Stimulated activated naive CD4-positive, alpha-beta T cell treated with Interleukin-2 at 50 U/mL for 16 hours (primary cell): ENCODE data around the gene ERCC6L2.

Experiments used
- DNase-seq: peaks from one replicate; lab custom pipeline; 2025; lab: John Stamatoyannopoulos, UW

ERCC6L2 gene, protein sequence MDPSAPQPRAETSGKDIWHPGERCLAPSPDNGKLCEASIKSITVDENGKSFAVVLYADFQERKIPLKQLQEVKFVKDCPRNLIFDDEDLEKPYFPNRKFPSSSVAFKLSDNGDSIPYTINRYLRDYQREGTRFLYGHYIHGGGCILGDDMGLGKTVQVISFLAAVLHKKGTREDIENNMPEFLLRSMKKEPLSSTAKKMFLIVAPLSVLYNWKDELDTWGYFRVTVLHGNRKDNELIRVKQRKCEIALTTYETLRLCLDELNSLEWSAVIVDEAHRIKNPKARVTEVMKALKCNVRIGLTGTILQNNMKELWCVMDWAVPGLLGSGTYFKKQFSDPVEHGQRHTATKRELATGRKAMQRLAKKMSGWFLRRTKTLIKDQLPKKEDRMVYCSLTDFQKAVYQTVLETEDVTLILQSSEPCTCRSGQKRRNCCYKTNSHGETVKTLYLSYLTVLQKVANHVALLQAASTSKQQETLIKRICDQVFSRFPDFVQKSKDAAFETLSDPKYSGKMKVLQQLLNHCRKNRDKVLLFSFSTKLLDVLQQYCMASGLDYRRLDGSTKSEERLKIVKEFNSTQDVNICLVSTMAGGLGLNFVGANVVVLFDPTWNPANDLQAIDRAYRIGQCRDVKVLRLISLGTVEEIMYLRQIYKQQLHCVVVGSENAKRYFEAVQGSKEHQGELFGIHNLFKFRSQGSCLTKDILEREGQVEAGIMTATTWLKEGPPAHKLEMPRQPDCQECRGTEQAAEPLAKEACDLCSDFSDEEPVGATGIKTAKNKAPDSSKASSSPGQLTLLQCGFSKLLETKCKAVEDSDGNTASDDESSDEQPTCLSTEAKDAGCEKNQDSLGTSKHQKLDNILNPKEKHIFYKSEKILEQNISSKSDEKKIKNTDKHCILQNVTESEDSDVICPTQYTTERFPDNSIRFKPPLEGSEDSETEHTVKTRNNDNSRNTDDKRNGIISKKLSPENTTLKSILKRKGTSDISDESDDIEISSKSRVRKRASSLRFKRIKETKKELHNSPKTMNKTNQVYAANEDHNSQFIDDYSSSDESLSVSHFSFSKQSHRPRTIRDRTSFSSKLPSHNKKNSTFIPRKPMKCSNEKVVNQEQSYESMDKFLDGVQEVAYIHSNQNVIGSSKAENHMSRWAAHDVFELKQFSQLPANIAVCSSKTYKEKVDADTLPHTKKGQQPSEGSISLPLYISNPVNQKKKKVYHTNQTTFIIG (N-terminal part only)

DNA sequence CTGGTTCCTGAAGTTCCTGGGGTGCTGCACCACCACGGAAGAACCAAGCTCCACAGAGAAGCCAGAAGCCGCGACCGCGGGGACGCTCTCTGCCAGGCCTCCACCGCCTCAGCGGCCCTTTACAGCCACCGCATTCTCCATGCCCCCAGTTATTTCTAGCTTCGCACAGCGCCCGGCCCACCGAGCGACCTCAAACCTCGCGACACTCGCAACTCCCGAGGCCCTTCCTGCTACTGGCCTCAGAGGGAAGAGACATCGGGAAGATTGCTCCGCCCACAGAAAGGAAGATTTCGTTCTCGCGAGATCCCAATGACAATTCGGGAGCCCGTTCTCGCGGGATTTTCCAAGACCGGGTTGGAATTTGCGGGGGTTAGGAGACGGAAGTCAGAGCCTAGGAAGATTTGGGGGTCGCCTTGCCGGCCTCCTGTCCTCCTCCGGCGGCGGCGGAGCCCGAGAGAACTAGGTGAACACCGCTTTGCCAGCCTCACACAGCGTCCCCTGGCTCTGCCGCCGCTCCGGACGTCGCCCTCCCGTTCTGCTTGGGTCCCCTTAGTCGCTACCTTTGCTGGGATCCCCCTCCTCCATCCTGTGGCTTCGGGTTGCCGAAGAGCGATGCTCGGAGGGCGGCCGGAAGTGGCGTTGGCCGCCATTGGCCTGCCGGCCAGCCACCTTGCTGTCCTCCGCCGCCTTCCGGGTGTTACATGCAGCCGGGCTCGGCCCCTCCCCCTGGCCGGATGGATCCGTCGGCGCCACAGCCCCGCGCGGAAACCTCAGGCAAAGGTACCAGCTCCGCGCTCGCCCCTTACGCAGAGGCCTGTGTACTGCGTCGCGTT lies at the start of gene ERCC6L2:
Gene ERCC6L2 (plus strand): TSS at position 387 of the 833 bp plus-strand sequence. CDS start 348 bp downstream, at position 735.
- DNase-seq: peak; percentile 90

DNA sequence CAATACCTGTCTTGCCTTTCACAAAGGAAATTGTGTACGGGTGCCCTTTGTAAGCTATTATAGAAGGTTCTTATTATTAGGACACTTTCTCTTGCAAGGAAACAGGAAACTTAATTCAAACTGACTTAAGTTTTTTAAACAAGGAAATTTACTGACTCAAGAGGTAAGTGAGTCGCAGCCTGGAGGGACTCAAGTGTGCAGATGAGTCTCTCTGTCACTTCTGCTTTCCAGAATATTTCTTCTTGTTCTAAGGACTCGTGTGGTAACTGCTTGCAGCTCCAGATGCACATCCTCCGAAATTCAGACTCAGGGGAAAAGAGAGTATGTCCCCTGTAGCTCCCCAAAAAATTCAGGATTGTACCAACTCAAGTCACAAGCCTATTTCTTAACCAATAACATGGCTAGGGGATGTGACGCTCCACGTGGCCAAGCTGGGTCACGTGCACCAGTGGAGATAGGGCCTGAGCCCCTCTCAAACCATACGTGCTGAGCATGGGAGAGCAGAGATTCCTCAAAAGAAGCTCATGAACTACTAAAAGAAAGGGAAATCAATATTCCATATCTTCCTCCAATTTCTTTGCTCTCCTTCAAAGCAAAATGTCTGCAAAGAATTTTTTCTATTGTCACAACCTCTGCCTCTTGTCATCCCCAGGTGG lies 49.2 kb upstream of the ERCC6L2 start:
- no peak for DNase-seq

DNA sequence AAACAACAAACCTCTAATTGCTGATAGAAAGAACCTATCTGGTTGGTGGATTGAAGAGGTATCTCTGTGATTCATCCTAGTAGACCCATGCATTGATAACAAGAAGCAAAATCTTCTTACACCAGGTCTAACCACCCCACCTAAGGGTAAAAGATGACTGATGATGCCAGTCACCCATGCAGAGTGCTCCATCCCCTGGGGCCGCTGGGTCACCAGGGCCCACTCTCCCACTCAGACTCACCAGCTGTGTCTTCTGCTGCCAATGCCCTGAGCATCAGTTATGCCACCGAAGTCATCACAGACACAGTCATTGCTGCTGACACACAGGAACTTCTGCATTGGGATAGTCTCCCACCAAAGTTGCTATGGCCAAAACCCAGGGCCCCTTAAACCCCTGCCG lies 44.7 kb upstream of the ERCC6L2 start:
- DNase-seq: no peak

DNA sequence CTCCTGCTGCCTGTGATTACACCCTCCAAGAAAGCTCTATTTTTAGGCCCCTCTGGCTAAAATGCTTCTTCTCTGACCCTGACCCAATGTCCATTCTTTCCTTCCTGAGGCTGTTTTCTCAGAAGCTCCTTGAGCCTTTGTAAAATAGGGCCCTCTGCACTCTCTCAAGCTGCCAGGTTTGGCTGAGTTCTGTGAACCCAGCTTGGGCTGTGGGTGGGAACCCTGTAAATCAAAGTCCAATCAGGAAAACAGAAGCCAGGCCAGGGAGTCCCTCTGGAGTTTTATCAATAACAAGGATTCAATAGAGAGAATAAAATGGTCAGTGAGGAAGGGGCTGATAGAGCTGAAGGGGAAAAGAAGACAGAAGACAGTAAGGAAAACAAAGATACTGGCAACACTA lies 43.7 kb upstream of the ERCC6L2 start:
- no peak for DNase-seq

DNA sequence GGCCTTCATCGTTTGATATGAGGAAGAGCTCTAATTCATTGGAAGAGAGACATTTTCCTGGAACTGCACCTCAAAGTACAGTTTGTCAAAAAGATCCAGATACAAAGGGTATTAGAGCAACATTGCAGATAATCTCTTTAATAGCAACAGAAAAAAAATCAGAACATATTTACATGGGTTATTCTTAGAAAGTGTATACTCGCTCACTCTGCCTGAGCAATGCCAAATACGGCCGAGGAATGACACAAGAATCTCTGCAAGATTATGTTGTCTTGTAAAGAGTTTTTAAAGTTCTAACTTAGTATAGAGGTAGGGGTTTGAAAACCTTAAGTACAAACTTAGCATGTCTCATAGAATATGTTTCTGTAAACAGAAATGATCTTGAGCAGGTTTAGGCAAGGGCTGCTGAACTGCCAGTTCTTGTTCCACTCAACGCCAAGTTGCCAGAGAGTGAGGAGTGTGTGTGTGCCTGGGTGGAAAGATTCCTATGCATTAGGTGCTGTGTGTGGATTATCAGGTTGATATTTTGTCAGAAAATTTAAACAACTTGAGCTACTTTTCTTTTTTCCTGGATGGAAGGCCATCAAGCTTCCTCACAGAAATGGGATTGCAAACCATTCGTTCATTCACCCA lies 41.8 kb upstream of the ERCC6L2 start:
- DNase-seq: no peak

DNA sequence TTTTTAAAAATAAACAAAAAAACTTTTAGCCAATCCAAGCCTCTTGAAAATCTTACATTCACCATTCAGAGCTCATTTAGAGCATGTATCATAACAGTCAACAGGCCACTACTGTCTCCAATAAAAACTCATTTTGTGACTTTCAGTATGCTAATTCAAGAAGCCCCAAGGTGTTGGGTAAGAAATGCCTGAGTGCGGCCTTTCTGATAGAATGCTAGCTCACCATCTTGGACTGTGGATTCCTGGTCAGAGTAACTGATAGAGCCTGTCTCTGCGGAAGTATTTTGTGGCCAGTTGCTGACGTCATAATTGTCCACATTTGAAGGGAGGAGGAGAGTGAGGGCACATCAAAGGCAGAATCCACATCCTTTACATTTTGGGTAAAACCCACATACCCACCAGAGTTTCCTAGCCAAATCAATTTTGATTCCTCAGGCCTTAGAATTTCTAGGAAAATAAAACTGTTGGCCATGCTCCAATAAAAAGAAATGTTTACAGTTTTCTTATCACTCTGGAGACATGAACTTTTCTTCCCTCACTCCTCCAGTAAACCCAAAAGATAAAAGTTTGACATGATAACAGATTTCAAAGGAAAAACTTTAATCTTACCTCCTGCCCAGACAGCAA lies 41.1 kb upstream of the ERCC6L2 start:
- DNase-seq: no peak

DNA sequence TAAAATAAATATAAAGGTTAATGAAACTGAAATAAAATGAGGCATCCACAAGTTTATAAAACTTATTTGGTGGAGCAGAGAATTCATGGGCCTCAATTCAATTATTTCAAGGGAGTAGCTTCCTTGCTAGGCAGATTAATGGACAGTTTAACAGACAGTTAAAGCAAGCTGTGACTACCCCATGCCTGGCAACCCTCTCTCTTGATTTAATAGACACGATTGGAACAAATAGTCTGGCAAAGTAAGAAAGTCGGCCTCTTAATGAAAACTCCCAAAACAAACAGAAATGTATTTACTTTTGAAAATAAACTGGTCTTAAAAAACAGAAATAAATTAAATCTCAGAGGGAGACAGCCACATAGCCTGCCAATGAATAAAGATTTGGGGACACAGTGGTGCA lies 40.1 kb upstream of the ERCC6L2 start:
- DNase-seq: no peak

DNA sequence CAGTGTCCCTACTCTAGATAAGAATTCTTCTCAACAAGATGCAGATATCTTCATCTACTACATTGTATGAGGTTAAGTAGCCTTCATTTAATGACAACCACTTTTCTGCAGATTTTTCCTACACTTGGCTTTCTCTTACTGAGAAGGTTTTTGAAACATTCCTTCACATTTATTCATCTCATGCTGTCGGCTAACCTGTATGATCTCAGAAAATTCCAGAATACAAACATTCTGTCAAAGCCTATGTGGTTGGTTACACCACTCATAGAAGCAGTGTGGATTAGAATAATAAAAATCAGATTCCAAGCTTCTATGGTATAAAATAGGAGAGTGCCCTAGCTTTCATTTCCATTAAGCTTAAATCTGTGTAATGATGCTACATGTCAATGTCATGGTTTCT lies 39.4 kb upstream of the ERCC6L2 start:
- no peak for DNase-seq

DNA sequence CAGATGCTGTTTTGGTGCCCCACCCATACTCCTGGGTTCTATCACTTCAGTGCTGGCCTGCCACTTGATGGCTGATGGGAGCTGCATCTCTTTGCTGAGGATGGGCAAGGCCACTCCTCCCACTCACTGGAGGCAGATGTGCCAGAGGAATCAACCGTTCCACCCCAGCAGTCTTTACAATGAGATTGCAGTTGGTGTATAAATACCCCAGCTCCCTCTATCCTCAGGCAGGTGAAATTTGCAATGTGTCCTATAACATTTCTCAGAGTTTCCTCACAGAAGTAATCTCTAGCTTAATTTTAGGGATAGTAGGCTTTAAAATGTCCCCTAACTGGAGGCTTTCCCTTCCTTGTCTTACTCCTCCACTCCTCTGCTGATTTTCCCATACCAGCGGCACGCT lies 36.5 kb upstream of the ERCC6L2 start:
- no peak for DNase-seq

DNA sequence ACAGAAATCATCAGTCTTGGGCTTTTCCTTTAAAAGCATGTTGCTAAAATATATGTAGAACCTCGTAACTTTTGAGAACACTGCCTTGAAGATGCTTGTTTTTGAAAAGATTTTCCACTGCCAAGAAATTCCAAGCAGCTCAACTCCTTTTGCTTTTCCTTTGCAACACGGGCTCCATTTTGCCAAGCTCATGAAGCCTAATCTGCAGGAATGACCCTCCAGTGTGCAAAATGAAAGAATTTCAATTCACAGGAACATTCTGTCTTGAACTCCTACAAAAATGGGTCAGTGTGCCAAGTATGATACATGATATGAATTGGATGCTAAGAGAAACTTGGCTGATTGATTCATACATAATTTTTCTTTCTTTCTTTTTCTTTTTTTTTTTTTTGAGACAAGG lies 35.4 kb upstream of the ERCC6L2 start:
- no peak for DNase-seq

DNA sequence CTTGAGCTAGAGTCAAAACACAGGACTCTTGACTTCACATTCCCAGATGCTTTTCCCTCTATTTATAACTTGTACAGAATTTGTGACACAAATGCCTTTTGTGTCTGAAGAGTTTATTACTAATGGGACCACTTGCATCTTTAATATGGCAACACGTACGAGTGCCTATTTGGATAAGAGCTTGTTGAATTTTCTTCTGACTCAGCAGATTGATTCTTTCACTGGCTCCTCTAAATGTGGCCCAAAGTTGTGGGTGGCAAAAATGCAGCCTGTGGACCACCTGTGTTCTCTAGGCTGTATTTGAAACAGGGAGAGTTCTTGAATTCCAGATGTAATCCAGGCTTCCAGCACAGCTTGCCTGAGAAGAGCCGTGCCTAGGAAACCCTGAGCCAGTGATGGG lies 34.1 kb upstream of the ERCC6L2 start:
- no peak for DNase-seq

DNA sequence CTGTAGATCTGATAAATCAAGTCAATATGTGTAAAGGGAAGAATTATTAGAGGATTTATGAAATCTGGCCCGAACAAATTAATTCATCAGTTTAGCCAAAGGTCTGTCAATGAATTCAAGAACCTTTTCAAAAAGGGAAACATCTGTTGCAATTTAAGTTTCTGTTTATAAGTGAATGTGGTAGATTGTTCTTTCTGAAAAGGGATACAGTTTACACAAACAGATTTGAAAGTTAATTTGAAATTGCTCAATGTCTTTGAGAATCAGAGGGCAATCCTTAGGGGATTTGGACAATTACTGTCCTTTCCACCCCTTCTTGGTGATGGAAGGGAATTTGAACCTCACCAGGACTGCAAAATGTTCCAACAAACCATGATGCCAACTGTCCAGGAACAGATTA lies 29.7 kb upstream of the ERCC6L2 start:
- no peak for DNase-seq

DNA sequence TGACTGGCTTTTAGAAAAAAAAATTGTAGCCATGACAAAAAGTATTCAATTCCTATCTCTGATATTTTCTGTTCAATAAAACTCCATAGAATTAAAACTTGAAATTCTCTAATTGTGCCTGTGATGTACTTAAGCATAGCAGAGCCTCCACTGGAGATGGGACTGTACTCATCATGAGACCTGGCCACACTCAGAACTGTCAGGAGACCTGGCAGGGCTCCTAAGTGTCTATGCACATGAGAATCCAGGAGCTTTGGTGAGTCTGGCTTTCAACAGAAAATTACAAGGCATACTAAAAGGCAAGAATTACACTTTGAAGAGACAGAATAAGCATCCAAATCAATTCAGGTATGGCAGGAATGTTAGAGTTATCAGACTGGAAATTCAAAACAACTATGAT lies 26.7 kb upstream of the ERCC6L2 start:
- DNase-seq: no peak

DNA sequence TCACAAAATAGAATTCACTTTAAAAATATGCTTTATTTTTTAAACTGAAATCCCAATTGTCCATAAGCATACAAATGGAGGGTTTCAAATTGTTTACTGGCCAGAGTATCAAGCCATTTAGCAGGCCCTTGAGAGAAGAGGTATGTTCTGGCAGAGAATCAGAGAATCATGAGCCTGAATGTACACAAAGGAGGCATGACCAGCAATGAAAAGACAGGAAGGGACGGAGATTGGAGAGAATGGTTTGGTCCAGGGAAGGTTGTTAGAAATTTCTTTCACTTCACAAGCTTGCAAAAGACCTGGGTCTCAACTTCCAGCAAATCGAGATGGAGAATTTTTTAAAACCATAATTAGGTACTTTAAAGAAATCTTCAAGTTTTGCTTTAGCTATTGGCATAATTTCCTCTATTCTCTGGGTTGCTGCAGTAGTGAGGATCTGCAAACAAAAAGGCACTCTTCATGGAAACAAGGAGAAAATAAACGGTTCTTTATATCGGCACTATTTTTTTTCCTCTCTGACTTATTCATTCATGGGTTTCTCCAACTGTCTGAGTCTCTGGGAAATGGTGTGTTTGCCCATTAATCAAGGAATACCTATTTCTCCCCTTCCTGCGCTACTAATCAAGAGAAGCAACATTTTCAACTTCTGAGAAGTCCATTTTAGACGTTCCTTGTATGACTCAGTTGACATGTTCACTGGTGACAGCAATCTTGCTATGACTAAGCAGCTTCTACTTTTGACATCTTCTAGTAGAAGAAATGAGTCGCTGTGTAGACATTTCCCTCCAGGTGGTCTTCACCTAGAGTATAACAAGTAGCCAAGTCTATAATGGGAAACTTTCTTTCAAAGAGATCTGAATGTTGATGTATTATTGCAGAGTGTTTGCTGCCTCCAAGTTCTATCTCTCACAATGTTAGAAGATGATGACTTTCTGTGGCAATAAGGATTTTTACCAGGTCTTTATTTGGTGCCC lies 23.1 kb upstream of the ERCC6L2 start:
- DNase-seq: no peak

DNA sequence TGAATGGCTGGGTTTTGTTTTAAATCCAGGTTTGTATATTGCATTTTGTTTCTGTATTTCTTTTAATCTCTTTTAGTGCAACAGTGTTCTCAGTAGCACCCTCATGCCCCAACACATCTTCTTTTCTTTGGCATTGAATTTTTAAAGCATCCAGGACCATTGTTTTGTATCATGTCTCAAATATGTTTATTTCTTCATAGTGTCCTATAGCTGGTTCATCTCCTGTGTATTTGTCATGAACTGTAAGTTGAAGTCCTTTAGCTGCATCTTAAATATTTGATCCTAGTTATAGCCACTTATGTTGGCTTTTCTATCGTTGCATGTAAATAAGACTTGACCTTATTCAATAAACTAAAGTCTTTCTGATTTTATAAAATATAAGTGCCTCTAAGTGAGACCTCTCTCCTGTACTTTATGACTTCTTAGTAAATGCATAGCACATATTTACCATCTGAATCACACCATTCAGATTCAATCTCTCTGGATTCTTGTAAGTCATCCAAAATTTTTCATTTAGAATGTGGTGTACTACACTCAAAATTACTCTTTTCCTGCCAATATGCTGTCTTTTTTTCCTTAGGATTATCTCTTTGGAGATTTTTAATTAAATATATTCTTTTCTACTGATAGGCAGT lies 21.0 kb upstream of the ERCC6L2 start:
- no peak for DNase-seq

DNA sequence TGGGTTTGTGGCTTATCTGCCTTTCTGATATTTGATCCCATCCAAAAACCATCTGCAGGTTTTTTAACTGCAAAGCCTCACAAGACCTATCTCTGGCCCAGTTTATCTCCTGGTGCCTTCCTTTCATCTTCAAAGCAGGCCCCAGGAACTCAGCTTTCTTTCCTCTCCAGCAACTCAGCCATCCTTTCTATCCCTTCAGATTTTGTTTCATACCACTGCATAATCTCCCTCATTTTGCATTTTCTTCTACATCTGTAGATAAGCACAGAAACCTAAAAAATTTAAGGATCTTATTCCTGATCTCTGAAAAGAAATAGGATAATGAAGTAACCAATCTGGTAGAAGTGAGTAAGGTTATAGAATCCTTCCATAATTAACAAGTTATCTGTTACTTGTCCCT lies 19.5 kb upstream of the ERCC6L2 start:
- DNase-seq: no peak

DNA sequence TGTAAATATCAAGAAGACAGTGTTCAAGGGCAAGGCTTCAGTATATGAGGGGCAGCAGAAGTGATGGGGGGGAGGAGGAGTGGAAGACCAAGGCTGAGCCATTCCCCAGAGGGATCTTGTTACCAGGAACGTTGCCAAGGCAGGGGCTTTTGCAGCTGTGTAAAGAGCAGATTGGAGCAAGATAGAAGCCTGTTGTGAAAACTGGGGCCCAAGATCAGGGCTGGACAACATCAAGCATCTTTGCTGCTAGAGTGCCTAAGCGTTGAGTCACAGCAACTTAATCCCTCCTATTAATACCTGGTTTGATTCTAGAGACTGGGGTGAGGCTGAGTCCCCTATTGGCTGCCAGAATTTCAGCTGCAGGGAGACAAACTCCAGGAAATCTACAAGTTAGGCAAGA lies 18.4 kb upstream of the ERCC6L2 start:
- no peak for DNase-seq

DNA sequence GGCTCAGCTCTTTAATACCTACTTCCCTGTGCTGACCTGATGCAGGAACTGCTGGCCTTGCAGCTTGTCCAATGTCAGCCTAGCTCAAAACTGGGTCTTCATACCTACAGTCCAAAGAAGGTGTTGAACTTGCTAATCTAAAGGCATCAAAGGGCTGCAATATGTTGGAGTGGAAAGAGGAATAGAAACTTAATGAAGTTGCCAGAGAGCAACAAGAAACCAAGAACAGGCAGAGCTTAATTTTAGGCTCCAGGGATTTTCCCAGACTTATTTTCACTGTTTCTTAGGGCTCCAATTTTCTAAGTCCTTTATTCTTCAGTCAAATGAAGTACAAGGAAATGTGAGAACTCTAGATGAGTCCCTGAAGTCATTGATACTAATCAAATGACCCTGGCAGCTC lies 17.6 kb upstream of the ERCC6L2 start:
- no peak for DNase-seq
